ENCODE measurements around the gene DISP2.

The DISP2 gene

DNA sequence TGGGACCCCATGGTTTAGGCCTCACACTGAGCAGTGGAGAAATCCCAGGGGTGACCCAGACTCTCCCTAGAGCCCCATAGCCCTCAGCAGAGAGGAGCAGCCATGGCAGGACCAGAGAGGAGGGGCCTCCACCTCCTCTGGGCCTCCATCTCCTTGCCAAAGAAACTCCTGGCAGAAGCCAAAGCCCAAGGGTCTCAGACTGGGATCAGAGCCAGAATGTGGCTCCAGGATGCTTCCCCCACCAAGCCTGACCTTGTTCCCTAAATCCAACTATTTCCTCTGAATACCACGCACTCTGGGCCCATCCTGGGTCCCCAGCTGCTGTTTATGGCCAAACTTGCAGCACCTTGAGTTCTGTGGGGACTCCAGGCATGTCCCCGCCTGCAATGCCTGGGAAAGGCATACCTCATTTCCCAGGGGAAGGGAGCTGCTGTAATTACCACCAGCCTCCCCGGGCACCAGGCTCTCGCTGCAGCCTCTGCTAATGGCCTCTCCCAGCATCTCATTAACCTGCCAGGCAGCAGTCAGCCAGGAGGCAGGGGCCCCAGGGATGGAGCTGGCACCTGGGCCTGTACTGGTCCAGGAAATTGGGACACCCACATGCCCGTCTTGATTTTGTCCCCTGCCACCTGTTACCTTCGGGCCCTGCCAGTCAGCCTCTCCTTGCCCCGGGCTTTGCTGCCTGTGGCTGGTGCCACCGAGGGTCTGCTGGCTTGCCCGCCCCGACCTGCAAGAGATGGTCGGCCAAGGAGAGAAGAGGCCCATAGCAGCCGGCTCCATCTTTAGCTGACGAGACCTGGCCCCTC lies 21.9 kb upstream of the DISP2 start:
- H3F3A ChIP-seq (ENCODE audit: insufficient read depth): no peaks in the 10 kb centered on the region
- H3K79me2 ChIP-seq (ENCODE audit: insufficient read depth, low read length): no peaks in the 10 kb centered on the region

DNA sequence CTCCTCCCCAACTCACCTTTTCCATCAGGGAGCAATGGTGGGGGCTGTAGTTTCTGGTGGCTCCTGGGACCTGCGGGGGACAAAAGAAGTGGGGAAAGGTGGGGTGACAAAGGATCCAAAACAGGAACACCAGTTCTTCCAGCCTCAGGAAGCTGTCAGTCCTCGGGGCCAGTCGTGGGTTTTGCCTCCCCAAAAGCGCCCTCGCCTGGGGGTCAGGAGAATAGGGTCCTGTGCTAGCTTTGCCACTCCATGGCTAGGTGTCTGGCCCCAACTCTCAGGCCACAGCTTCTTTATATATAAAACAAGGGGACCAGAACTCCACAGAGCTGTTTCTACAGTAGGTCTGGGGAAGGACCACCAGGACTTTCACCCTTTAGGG lies 21.3 kb upstream of the DISP2 start:
- H3K9me2 ChIP-seq (replicated peaks; ENCODE audit: insufficient read depth, low read length): no peaks in the 10 kb centered on the region
- no peaks in the 10 kb centered on the region for H4K20me1 ChIP-seq (ENCODE audit: low read depth, low read length)
- TF ChIP-seq, protein P1, sequence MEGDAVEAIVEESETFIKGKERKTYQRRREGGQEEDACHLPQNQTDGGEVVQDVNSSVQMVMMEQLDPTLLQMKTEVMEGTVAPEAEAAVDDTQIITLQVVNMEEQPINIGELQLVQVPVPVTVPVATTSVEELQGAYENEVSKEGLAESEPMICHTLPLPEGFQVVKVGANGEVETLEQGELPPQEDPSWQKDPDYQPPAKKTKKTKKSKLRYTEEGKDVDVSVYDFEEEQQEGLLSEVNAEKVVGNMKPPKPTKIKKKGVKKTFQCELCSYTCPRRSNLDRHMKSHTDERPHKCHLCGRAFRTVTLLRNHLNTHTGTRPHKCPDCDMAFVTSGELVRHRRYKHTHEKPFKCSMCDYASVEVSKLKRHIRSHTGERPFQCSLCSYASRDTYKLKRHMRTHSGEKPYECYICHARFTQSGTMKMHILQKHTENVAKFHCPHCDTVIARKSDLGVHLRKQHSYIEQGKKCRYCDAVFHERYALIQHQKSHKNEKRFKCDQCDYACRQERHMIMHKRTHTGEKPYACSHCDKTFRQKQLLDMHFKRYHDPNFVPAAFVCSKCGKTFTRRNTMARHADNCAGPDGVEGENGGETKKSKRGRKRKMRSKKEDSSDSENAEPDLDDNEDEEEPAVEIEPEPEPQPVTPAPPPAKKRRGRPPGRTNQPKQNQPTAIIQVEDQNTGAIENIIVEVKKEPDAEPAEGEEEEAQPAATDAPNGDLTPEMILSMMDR (IDR thresholded peaks at IDR 0.05; ENCODE audit: insufficient read depth, low read length, poor library complexity, severe bottlenecking): peak; percentile 47
- no peak for TF ChIP-seq EZH2phosphoT487 (conservative IDR thresholded peaks at IDR 0.05; ENCODE audit: low read length)
- no peaks in the 10 kb centered on the region for H3F3A ChIP-seq (ENCODE audit: insufficient read depth)
- H3K79me2 ChIP-seq (ENCODE audit: insufficient read depth, low read length): no peaks in the 10 kb centered on the region
- no peak overlapping the region for H3K27ac ChIP-seq (ENCODE audit: low read depth, low read length)
- no peak overlapping the region for H3K4me2 ChIP-seq (ENCODE audit: low read depth, low read length, poor library complexity, severe bottlenecking)
- H2AFZ ChIP-seq (ENCODE audit: low read depth, low read length, severe bottlenecking): no peak overlapping the region
- no peaks in the 10 kb centered on the region for H3K27me3 ChIP-seq (ENCODE audit: low read length)
- no peak overlapping the region for H3K9ac ChIP-seq (ENCODE audit: low read length)
- H3K36me3 ChIP-seq (ENCODE audit: low read length): no peaks in the 10 kb centered on the region
- H3K4me3 ChIP-seq (ENCODE audit: insufficient read depth, low read length, poor library complexity, severe bottlenecking): no peak overlapping the region
- H3K9me3 ChIP-seq (ENCODE audit: insufficient read depth, low read length): no peaks in the 10 kb centered on the region

More for the DNA sequence above, 21.9 kb upstream of the DISP2 start:
- no peaks in the 10 kb centered on the region for H3K9me3 ChIP-seq (ENCODE audit: insufficient read depth, low read length)
- no peak overlapping the region for H3K9ac ChIP-seq (ENCODE audit: low read length)
- H3K27ac ChIP-seq (ENCODE audit: low read depth, low read length): no peak overlapping the region
- no peaks in the 10 kb centered on the region for H3K9me2 ChIP-seq (replicated peaks; ENCODE audit: insufficient read depth, low read length)
- H2AFZ ChIP-seq (ENCODE audit: low read depth, low read length, severe bottlenecking): no peak overlapping the region
- no peak overlapping the region for H3K4me3 ChIP-seq (ENCODE audit: insufficient read depth, low read length, poor library complexity, severe bottlenecking)
- H3K4me2 ChIP-seq (ENCODE audit: low read depth, low read length, poor library complexity, severe bottlenecking): no peak overlapping the region
- H4K20me1 ChIP-seq (ENCODE audit: low read depth, low read length): no peaks in the 10 kb centered on the region
- H3K27me3 ChIP-seq (ENCODE audit: low read length): no peaks in the 10 kb centered on the region
- TF ChIP-seq EZH2phosphoT487 (conservative IDR thresholded peaks at IDR 0.05; ENCODE audit: low read length): no peak
- TF ChIP-seq, protein P1 (IDR thresholded peaks at IDR 0.05; ENCODE audit: insufficient read depth, low read length, poor library complexity, severe bottlenecking): no peak
- no peaks in the 10 kb centered on the region for H3K36me3 ChIP-seq (ENCODE audit: low read length)

DNA sequence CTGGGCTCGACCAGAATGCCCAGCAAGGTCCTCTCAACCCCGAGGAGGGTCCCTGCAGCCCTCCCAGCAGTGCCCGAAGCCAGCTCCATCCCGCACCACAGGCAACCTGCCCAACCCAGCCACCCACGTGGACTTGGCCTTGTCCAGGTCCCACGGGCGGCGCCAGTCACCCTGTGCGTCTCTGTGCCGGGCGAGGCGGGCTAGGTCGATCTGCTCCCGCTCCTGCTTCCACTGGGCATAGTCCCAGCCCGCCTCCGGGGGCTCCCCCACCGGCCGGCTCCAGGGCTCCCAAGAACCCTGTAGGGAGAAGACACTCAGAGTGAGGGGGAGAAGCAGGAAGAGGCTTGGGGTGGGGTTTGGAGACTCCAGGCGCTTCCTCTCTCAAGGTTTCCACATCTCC lies 20.4 kb upstream of the DISP2 start:
- Histone ChIP-seq H3K9me3 (ENCODE audit: insufficient read depth, low read length) (no peaks in the 10 kb centered on the region), H3K36me3 (ENCODE audit: low read length) (no peaks in the 10 kb centered on the region), H4K20me1 (ENCODE audit: low read depth, low read length) (no peaks in the 10 kb centered on the region), H3K4me2 (ENCODE audit: low read depth, low read length, poor library complexity, severe bottlenecking) (peak overlapping the region; percentile 20), H3K79me2 (ENCODE audit: insufficient read depth, low read length) (no peaks in the 10 kb centered on the region), H3K27ac (ENCODE audit: low read depth, low read length) (no peak overlapping the region), H3F3A (ENCODE audit: insufficient read depth) (no peaks in the 10 kb centered on the region), H3K9ac (ENCODE audit: low read length) (no peak overlapping the region), H2AFZ (ENCODE audit: low read depth, low read length, severe bottlenecking) (no peak overlapping the region), H3K27me3 (ENCODE audit: low read length) (no peaks in the 10 kb centered on the region), H3K4me3 (ENCODE audit: insufficient read depth, low read length, poor library complexity, severe bottlenecking) (no peak overlapping the region), H3K9me2 (replicated peaks; ENCODE audit: insufficient read depth, low read length) (no peaks in the 10 kb centered on the region)
- TF ChIP-seq, protein P1 (IDR thresholded peaks at IDR 0.05; ENCODE audit: insufficient read depth, low read length, poor library complexity, severe bottlenecking): no peak
- no peak for TF ChIP-seq EZH2phosphoT487 (conservative IDR thresholded peaks at IDR 0.05; ENCODE audit: low read length)
